Endodermal cell (in vitro differentiated cells): Measurements from ENCODE around the gene COL4A1. TPM values are rescaled to one million over a fixed set of nuclear protein-coding genes. Genes with fewer than 3 reads are reported as not detected.

Source experiments
- DNase-seq: peaks from one replicate; pipeline ENCODE4 v3.0.0-alpha.2; 2017
- H3K27ac ChIP-seq: 2 replicates; pipeline ENCODE4 v1.5.1; 2013; ENCODE audit warnings: mild to moderate bottlenecking, low read depth, low read length, moderate library complexity
- H3K27me3 ChIP-seq: 2 replicates; pipeline ENCODE4 v1.6.1; 2013; ENCODE audit warnings: mild to moderate bottlenecking, low read length, moderate library complexity; ENCODE audit not compliant: insufficient read depth, control insufficient read depth, poor library complexity, severe bottlenecking
- H3K36me3 ChIP-seq: 2 replicates; pipeline ENCODE4 v1.7.0; 2013; ENCODE audit warnings: mild to moderate bottlenecking, low read length, moderate library complexity; ENCODE audit not compliant: control insufficient read depth, insufficient read depth
- H3K4me1 ChIP-seq: one replicate; pipeline ENCODE4 v1.7.0; 2013; ENCODE audit warnings: low read length; ENCODE audit not compliant: control insufficient read depth, insufficient read depth
- H3K4me3 ChIP-seq: 2 replicates; pipeline ENCODE4 v1.5.1; 2013; ENCODE audit warnings: mild to moderate bottlenecking, low read length, moderate library complexity
- H3K9ac ChIP-seq: 2 replicates; pipeline ENCODE4 v1.6.1; 2013; ENCODE audit warnings: mild to moderate bottlenecking, low read length, moderate library complexity; ENCODE audit not compliant: poor library complexity, severe bottlenecking; ENCODE audit errors: extremely low read depth
- H3K9me3 ChIP-seq: 2 replicates; pipeline ENCODE4 v1.6.1; 2013; ENCODE audit warnings: mild to moderate bottlenecking, low read length, moderate library complexity; ENCODE audit not compliant: control insufficient read depth
- H3K27ac Mint-ChIP-seq: 2 replicates; pipeline ENCODE4 v1.8.0; 2020; ENCODE audit warnings: mixed read lengths
- H3K27me3 Mint-ChIP-seq: 2 replicates; pipeline ENCODE4 v1.8.0; 2021; ENCODE audit warnings: mild to moderate bottlenecking, mixed read lengths; ENCODE audit not compliant: insufficient read depth
- H3K36me3 Mint-ChIP-seq: 2 replicates; pipeline ENCODE4 v1.8.0; 2020; ENCODE audit warnings: low read depth, mixed read lengths
- H3K4me1 Mint-ChIP-seq: 2 replicates; pipeline ENCODE4 v1.8.0; 2020; ENCODE audit warnings: mixed read lengths
- H3K4me3 Mint-ChIP-seq: 2 replicates; pipeline ENCODE4 v1.8.0; 2020; ENCODE audit warnings: mild to moderate bottlenecking, moderate library complexity, mixed read lengths
- H3K9me3 Mint-ChIP-seq: 2 replicates; pipeline ENCODE4 v1.8.0; 2020; ENCODE audit warnings: mild to moderate bottlenecking, mixed read lengths
- WGBS, 2 experiments: methylation state at CpG; one replicate each; pipeline versions ENCODE4 v1.1.5 to v1.1.7; 2013; ENCODE audit warnings: missing lambda C conversion rate in 2 of 2, mixed read lengths in 1 of 2; ENCODE audit not compliant: insufficient coverage in 1 of 2, insufficient read length in 1 of 2; 5-methylcytosine and 5-hydroxymethylcytosine counted together
- total RNA-seq, 2 donors: library from RNA; stranded (reverse); fragmentation: NEBNext Ultra II Directional in 1 of 2; extraction: Animal tissue kit (Norgen Biotek cat#: 25700) in 1 of 2; gene quantifications; 2 replicates in 1 of 2; 3 replicates in 1 of 2; pipeline ENCODE4 v1.2.1, GENCODE V29; 2021
- TF ChIP-seq, protein P1 (sequence below): fragments of 200-600 bp; sonication (generic); conservative IDR thresholded peaks from 2 replicates; pipeline ENCODE4 v1.5.0; 2021; ENCODE audit warnings: antibody characterized with exemption, mild to moderate bottlenecking

COL4A1 gene
- total RNA-seq, 2 donors from 2014 or later: 702 to 764 TPM

DNA sequence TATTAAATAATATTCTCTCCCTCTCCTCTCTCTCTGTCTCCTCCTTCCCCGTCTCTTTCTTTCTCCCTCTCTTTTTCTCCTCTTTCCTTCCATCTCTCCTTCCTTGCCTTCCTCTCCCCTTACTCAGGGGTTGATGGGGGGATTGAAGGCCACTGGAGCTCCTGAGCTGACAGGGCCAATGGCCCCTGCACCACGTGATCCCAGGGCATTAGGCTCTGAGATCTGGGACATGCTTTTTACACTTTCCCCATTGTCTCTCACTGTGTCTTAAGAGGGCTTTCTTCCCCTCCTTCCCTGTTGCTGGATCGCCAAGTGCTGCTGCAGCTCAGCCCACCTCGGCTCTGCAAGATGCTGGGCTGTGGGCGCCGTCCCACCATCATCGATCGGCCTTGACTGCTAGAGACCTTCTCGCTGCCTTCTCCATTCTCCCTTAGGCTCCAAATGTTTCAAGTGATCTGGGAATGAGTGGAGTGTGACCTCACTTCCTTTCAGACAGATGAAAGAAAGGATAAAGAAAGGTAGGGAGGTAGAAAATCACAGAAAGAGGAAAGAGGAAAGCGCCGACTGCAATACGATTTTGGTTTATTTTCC is 42.2 kb downstream of the COL4A1 start:
- H3K4me3 Mint-ChIP-seq: no peak overlapping the region
- Histone ChIP-seq H3K9me3 (no peaks in the 10 kb centered on the region), H3K9ac (no peak overlapping the region), H3K27ac (no peak overlapping the region), H3K36me3 (peaks cover 71% of the 10 kb centered on the region), H3K27me3 (no peaks in the 10 kb centered on the region), H3K4me3 (no peak overlapping the region), H3K4me1 (no peaks in the 10 kb centered on the region)
- no peak overlapping the region for H3K27ac Mint-ChIP-seq
- peaks cover 35% of the 10 kb centered on the region for H3K36me3 Mint-ChIP-seq
- 81 to 91% methylated on average over 6 to 12 of the region's 12 CpGs for WGBS, 2 experiments
- no peaks in the 10 kb centered on the region for H3K27me3 Mint-ChIP-seq
- peak; percentile 40 for DNase-seq
- TF ChIP-seq, protein P1, sequence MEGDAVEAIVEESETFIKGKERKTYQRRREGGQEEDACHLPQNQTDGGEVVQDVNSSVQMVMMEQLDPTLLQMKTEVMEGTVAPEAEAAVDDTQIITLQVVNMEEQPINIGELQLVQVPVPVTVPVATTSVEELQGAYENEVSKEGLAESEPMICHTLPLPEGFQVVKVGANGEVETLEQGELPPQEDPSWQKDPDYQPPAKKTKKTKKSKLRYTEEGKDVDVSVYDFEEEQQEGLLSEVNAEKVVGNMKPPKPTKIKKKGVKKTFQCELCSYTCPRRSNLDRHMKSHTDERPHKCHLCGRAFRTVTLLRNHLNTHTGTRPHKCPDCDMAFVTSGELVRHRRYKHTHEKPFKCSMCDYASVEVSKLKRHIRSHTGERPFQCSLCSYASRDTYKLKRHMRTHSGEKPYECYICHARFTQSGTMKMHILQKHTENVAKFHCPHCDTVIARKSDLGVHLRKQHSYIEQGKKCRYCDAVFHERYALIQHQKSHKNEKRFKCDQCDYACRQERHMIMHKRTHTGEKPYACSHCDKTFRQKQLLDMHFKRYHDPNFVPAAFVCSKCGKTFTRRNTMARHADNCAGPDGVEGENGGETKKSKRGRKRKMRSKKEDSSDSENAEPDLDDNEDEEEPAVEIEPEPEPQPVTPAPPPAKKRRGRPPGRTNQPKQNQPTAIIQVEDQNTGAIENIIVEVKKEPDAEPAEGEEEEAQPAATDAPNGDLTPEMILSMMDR: no peak
- no peaks in the 10 kb centered on the region for H3K9me3 Mint-ChIP-seq
- H3K4me1 Mint-ChIP-seq: peaks cover 49% of the 10 kb centered on the region

DNA sequence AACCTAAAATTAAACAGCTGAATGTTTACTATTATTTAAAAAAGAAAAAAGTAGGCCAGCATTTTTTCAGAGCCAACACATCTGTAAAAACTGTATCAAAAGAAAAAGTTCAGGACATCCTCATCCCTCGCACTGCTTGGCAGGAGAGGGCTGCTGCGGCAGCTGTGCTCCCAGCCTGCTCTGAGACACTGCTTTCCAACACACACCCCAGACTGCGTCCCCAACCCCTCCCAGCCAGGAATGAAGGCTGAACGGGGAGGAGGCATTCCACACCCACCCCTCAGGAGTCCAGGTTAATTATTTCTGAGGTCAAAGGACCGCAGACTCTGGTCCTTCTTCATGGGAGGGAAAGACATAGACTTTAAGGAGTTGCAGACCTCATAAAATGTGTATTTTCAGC is 43.1 kb downstream of the COL4A1 start:
- Mint-ChIP-seq H3K4me3 (no peak overlapping the region), H3K9me3 (no peaks in the 10 kb centered on the region), H3K27me3 (no peaks in the 10 kb centered on the region), H3K4me1 (peaks cover 49% of the 10 kb centered on the region), H3K27ac (no peak overlapping the region), H3K36me3 (peaks cover 35% of the 10 kb centered on the region)
- Histone ChIP-seq H3K4me3 (no peak overlapping the region), H3K36me3 (peaks cover 72% of the 10 kb centered on the region), H3K9me3 (no peaks in the 10 kb centered on the region), H3K9ac (no peak overlapping the region), H3K27ac (no peak overlapping the region), H3K27me3 (no peaks in the 10 kb centered on the region), H3K4me1 (no peaks in the 10 kb centered on the region)
- TF ChIP-seq, protein P1: no peak
- peak; percentile 41 for DNase-seq
- WGBS, 2 experiments: 63 to 79% methylated on average over 2 to 5 of the region's 5 CpGs

DNA sequence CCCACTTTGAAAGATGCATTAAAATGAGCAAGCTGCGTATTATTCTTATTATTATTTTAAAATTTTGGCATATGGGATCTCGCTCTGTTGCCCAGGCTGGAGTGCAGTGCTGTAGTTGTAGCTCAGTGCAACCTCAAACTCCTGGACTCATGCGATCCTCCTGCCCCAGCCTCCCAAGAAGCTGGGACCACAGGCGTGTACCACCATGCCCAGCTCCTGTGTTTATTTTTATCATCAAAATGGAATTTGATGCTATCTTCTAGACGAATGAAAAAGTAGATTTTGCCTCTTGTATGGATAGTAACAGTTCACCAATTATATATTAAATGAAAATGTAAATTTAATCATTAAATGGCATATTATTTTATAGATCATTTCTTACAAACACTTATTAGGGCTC is 43.6 kb downstream of the COL4A1 start:
- Mint-ChIP-seq H3K36me3 (peaks cover 35% of the 10 kb centered on the region), H3K9me3 (no peaks in the 10 kb centered on the region), H3K4me1 (peaks cover 49% of the 10 kb centered on the region), H3K27me3 (no peaks in the 10 kb centered on the region), H3K4me3 (no peak overlapping the region), H3K27ac (no peak overlapping the region)
- DNase-seq: no peak
- Histone ChIP-seq H3K27ac (no peak overlapping the region), H3K4me1 (no peaks in the 10 kb centered on the region), H3K27me3 (no peaks in the 10 kb centered on the region), H3K9me3 (no peaks in the 10 kb centered on the region), H3K4me3 (no peak overlapping the region), H3K36me3 (peaks cover 70% of the 10 kb centered on the region), H3K9ac (no peak overlapping the region)
- WGBS, 2 experiments: 81 to 100% methylated on average over 3 to 5 of the region's 5 CpGs
- TF ChIP-seq, protein P1: no peak
